Caco-2 (cell line): Measurements from ENCODE around the gene UST. TPM values are rescaled to one million over a fixed set of nuclear protein-coding genes. Genes with fewer than 3 reads are reported as not detected.

Experiments
- BruUV-seq: library from RNA; stranded (reverse); fragments of 400-500 nt; replicated peaks from 2 replicates; lab custom pipeline; 2021; lab: Mats Ljungman, UMichigan
- CTCF ChIA-PET: fragments of 300-600 bp; sonication (Branson Sonifier 250); formaldehyde crosslinking; loops from one replicate; lab custom pipeline; 2022; ENCODE audit warnings: antibody characterized with exemption; lab: Charles Lee
- POLR2A ChIA-PET: fragments of 300-600 bp; sonication (Branson Sonifier 250); formaldehyde crosslinking; loops from one replicate; lab custom pipeline; 2022; ENCODE audit warnings: antibody characterized with exemption; lab: Charles Lee
- DNase-seq, 2 experiments: peaks; one replicate each; pipeline versions ENCODE4 v3.0.0 to v3.0.0-alpha.2; 2020 to 2022
- H3K27me3 ChIP-seq: replicated peaks from 2 replicates; pipeline ENCODE4 v1.6.0; 2011; ENCODE audit warnings: low read length; ENCODE audit not compliant: control insufficient read depth, insufficient read depth
- H3K36me3 ChIP-seq: 2 replicates; pipeline ENCODE4 v1.5.1; 2011; ENCODE audit warnings: low read length; ENCODE audit not compliant: control insufficient read depth, insufficient read depth
- H3K4me1 ChIP-seq: fragments of 250-450 bp; sonication (Bioruptor Pico); 2 replicates; pipeline ENCODE4 v1.5.1; 2020; ENCODE audit warnings: mild to moderate bottlenecking
- H3K4me3 ChIP-seq: 2 replicates; pipeline ENCODE4 v1.5.1; 2011; ENCODE audit warnings: low read depth, mild to moderate bottlenecking, control low read depth, low read length
- H3K9me3 ChIP-seq: fragments of 250-450 bp; sonication (Bioruptor Pico); 2 replicates; pipeline ENCODE4 v1.5.1; 2020; ENCODE audit warnings: mild to moderate bottlenecking, moderate library complexity
- H3K27ac Mint-ChIP-seq: one replicate; pipeline ENCODE4 v1.8.0; 2022; ENCODE audit warnings: mixed read lengths; ENCODE audit not compliant: unreplicated experiment
- H3K27me3 Mint-ChIP-seq: one replicate; pipeline ENCODE4 v1.8.0; 2022; ENCODE audit warnings: mixed read lengths; ENCODE audit not compliant: insufficient read depth, unreplicated experiment
- H3K36me3 Mint-ChIP-seq: one replicate; pipeline ENCODE4 v1.8.0; 2022; ENCODE audit warnings: mild to moderate bottlenecking, mixed read lengths; ENCODE audit not compliant: insufficient read depth, unreplicated experiment
- H3K4me1 Mint-ChIP-seq: one replicate; pipeline ENCODE4 v1.8.0; 2022; ENCODE audit warnings: low read depth, mixed read lengths; ENCODE audit not compliant: unreplicated experiment
- H3K4me3 Mint-ChIP-seq: one replicate; pipeline ENCODE4 v1.8.0; 2022; ENCODE audit warnings: mild to moderate bottlenecking, moderate library complexity, mixed read lengths; ENCODE audit not compliant: unreplicated experiment
- H3K9me3 Mint-ChIP-seq: one replicate; pipeline ENCODE4 v1.8.0; 2022; ENCODE audit warnings: mixed read lengths; ENCODE audit not compliant: unreplicated experiment
- CTCF ChIP-seq, 2 experiments: fragments of 200-600 bp in 1 of 2; IDR thresholded peaks; 1 replicate in 1 of 2; 2 replicates in 1 of 2; pipeline versions ENCODE4 v1.5.1 to v1.8.0; 2011 to 2022; ENCODE audit warnings: antibody characterized with exemption in 1 of 2, control low read depth in 1 of 2, inconsistent platforms in 1 of 2, low read depth in 1 of 2, low read length in 1 of 2, mild to moderate bottlenecking in 1 of 2, moderate library complexity in 1 of 2; ENCODE audit not compliant: insufficient read depth in 1 of 2, severe bottlenecking in 1 of 2, unreplicated experiment in 1 of 2
- intact Hi-C: fragments of 100-400 bp; cut with micrococcal nuclease; formaldehyde crosslinking; loops from one replicate; pipeline ENCODE4 v1.10.0; 2022; ENCODE audit not compliant: unreplicated experiment
- total RNA-seq: library from RNA; stranded (reverse); gene quantifications from 2 replicates; pipeline ENCODE4 v1.2.3, GENCODE V29; 2022

UST gene
- total RNA-seq, 1 experiment from 2014 or later: not detected

- ChIA-PET POLR2A (no interaction called here), CTCF (no interaction called here)
- Mint-ChIP-seq H3K4me3 (no peak overlapping the region), H3K4me1 (peaks cover 6% of the 10 kb centered on the region), H3K27me3 (peaks cover 7% of the 10 kb centered on the region), H3K27ac (no peak overlapping the region), H3K9me3 (no peaks in the 10 kb centered on the region), H3K36me3 (no peaks in the 10 kb centered on the region)
- no TSS peak for BruUV-seq
- Histone ChIP-seq H3K36me3 (no peaks in the 10 kb centered on the region), H3K4me1 (peaks cover 5% of the 10 kb centered on the region; the same call in 1 of the 2 replicates), H3K9me3 (no peaks in the 10 kb centered on the region), H3K27me3 (no peaks in the 10 kb centered on the region; the same call in 1 of the 2 replicates), H3K4me3 (no peak overlapping the region)
- intact Hi-C loops: no loop called here
- no peak for TF ChIP-seq CTCF (IDR thresholded peaks at IDR 0.05; ENCODE audit: insufficient read depth in 1 of 2, low read depth in 1 of 2, low read length in 1 of 2, severe bottlenecking in 1 of 2, unreplicated experiment in 1 of 2)
- DNase-seq: no peak
Measured at GRCh38 chr6:149062653-149063348, 316.0 kb downstream of the UST start.

- H3K4me1 ChIP-seq: peaks cover 5% of the 10 kb centered on the region; the same call in 1 of the 2 replicates
- H3K27ac Mint-ChIP-seq: no peak overlapping the region
- POLR2A ChIA-PET: no interaction called here
Measured at GRCh38 chr6:149063468-149063867, 316.6 kb downstream of the UST start.

More at GRCh38 chr6:149063468-149063867, 316.6 kb downstream of the UST start:
- Histone ChIP-seq H3K4me3 (no peak overlapping the region), H3K9me3 (no peaks in the 10 kb centered on the region), H3K36me3 (no peaks in the 10 kb centered on the region), H3K27me3 (no peaks in the 10 kb centered on the region; the same call in 1 of the 2 replicates)
- H3K9me3 Mint-ChIP-seq: no peaks in the 10 kb centered on the region
- TF ChIP-seq CTCF (IDR thresholded peaks at IDR 0.05; ENCODE audit: insufficient read depth in 1 of 2, low read depth in 1 of 2, low read length in 1 of 2, severe bottlenecking in 1 of 2, unreplicated experiment in 1 of 2): no peak
- no peak for DNase-seq
- H3K4me3 Mint-ChIP-seq: no peak overlapping the region
- peaks cover 7% of the 10 kb centered on the region for H3K27me3 Mint-ChIP-seq
- intact Hi-C loops: no loop called here
- H3K4me1 Mint-ChIP-seq: no peaks in the 10 kb centered on the region
- no peaks in the 10 kb centered on the region for H3K36me3 Mint-ChIP-seq
- CTCF ChIA-PET: no interaction called here
- no TSS peak for BruUV-seq
